Measurements from ENCODE around the gene GAREM1.
"Not testable (repeated sequence)": the region's sequence is repeated elsewhere in the genome, so short reads cannot be mapped to it uniquely, and the experiment has no call there.

Gene GAREM1

GRCh38 chr18:32470714-32471633 lies at the start of gene GAREM1:
Gene GAREM1 (minus strand): TSS chr18:32470882. CDS start chr18:32470428, 454 bp downstream.
- peak; percentile 94 for DNase-seq (ENCODE audit: low spot score in 2 of 2)
- Histone ChIP-seq H3K27me3 (ENCODE audit: low read depth) (no peaks in the 10 kb centered on the region), H3K4me1 (peaks cover 7% of the 10 kb centered on the region), H3K36me3 (replicated peaks) (no peaks in the 10 kb centered on the region), H3K9me3 (no peaks in the 10 kb centered on the region), H3K4me3 (peak within 1 kb of the TSS; percentile 63)
- in situ Hi-C loops (cut with MboI; ENCODE audit: low sequenced_read_pairs) = loop anchor here (10.0 kb wide), 1 partner anchor 186 kb away; no protein-coding TSS in a partner anchor

GRCh38 chr18:32511147-32511546 lies 40.5 kb upstream of the GAREM1 start:
- H3K36me3 ChIP-seq (replicated peaks) = no peaks in the 10 kb centered on the region

GRCh38 chr18:32509111-32509510 lies 38.4 kb upstream of the GAREM1 start:
- in situ Hi-C loops (cut with MboI; ENCODE audit: low sequenced_read_pairs) = no loop called here
- no peaks in the 10 kb centered on the region for H3K9me3 ChIP-seq
- no peaks in the 10 kb centered on the region for H3K4me1 ChIP-seq
- no peaks in the 10 kb centered on the region for H3K36me3 ChIP-seq (replicated peaks)
- H3K27me3 ChIP-seq (ENCODE audit: low read depth) = no peaks in the 10 kb centered on the region
- H3K4me3 ChIP-seq = no peak overlapping the region
- no peak for DNase-seq (ENCODE audit: low spot score in 2 of 2)

More at GRCh38 chr18:32511147-32511546, 40.5 kb upstream of the GAREM1 start:
- H3K9me3 ChIP-seq = no peaks in the 10 kb centered on the region
- no peaks in the 10 kb centered on the region for H3K27me3 ChIP-seq (ENCODE audit: low read depth)
- no peak for DNase-seq (ENCODE audit: low spot score in 2 of 2)
- no peak overlapping the region for H3K4me3 ChIP-seq
- H3K4me1 ChIP-seq = no peaks in the 10 kb centered on the region
- in situ Hi-C loops (cut with MboI; ENCODE audit: low sequenced_read_pairs) = no loop called here

GRCh38 chr18:32507093-32507492 lies 36.4 kb upstream of the GAREM1 start:
- H3K36me3 ChIP-seq (replicated peaks) = no peaks in the 10 kb centered on the region
- no peaks in the 10 kb centered on the region for H3K27me3 ChIP-seq (ENCODE audit: low read depth)
- in situ Hi-C loops (cut with MboI; ENCODE audit: low sequenced_read_pairs) = no loop called here
- H3K4me1 ChIP-seq = no peaks in the 10 kb centered on the region
- no peaks in the 10 kb centered on the region for H3K9me3 ChIP-seq
- H3K4me3 ChIP-seq = no peak overlapping the region
- DNase-seq (ENCODE audit: low spot score in 2 of 2) = no peak

GRCh38 chr18:32502014-32502413 lies 31.3 kb upstream of the GAREM1 start:
- DNase-seq (ENCODE audit: low spot score in 2 of 2) = no peak
- no peaks in the 10 kb centered on the region for H3K27me3 ChIP-seq (ENCODE audit: low read depth)
- no peaks in the 10 kb centered on the region for H3K4me1 ChIP-seq
- no peaks in the 10 kb centered on the region for H3K36me3 ChIP-seq (replicated peaks)
- no peak overlapping the region for H3K4me3 ChIP-seq
- in situ Hi-C loops (cut with MboI; ENCODE audit: low sequenced_read_pairs) = no loop called here
- no peaks in the 10 kb centered on the region; the same call in 1 of the 2 replicates for H3K9me3 ChIP-seq

- H3K4me3 ChIP-seq; in situ Hi-C loops (cut with MboI; ENCODE audit: low sequenced_read_pairs); H3K36me3 ChIP-seq (replicated peaks); H3K4me1 ChIP-seq; H3K9me3 ChIP-seq; H3K27me3 ChIP-seq (ENCODE audit: low read depth): not testable (repeated sequence)
- peak in 1 of 2 experiments; percentile 18 for DNase-seq (ENCODE audit: low spot score in 2 of 2)
Measured at GRCh38 chr18:32501242-32501641, 30.6 kb upstream of the GAREM1 start.

- no peaks in the 10 kb centered on the region for H3K4me1 ChIP-seq
- DNase-seq (ENCODE audit: low spot score in 2 of 2) = no peak
- in situ Hi-C loops (cut with MboI; ENCODE audit: low sequenced_read_pairs) = no loop called here
Measured at GRCh38 chr18:32483002-32483401, 12.3 kb upstream of the GAREM1 start.

GRCh38 chr18:32482117-32482516 lies 11.4 kb upstream of the GAREM1 start:
- H3K36me3 ChIP-seq (replicated peaks) = no peaks in the 10 kb centered on the region
- in situ Hi-C loops (cut with MboI; ENCODE audit: low sequenced_read_pairs) = no loop called here
- DNase-seq (ENCODE audit: low spot score in 2 of 2) = no peak

More at GRCh38 chr18:32483002-32483401, 12.3 kb upstream of the GAREM1 start:
- Histone ChIP-seq H3K9me3 (no peaks in the 10 kb centered on the region), H3K36me3 (replicated peaks) (no peaks in the 10 kb centered on the region), H3K4me3 (no peak overlapping the region), H3K27me3 (ENCODE audit: low read depth) (peaks cover 15% of the 10 kb centered on the region; the same call in 1 of the 2 replicates)

GRCh38 chr18:32480581-32480980 lies 9.9 kb upstream of the GAREM1 start:
- in situ Hi-C loops (cut with MboI; ENCODE audit: low sequenced_read_pairs) = no loop called here
- Histone ChIP-seq H3K4me3 (no peak overlapping the region), H3K36me3 (replicated peaks) (no peaks in the 10 kb centered on the region), H3K27me3 (ENCODE audit: low read depth) (peaks cover 9% of the 10 kb centered on the region; the same call in 1 of the 2 replicates), H3K4me1 (no peaks in the 10 kb centered on the region), H3K9me3 (no peaks in the 10 kb centered on the region)
- no peak for DNase-seq (ENCODE audit: low spot score in 2 of 2)

More at GRCh38 chr18:32482117-32482516, 11.4 kb upstream of the GAREM1 start:
- 0 out of 2 replicates have a peak, but pooled peaks cover 12% of the 10 kb centered on the region for H3K27me3 ChIP-seq (ENCODE audit: low read depth)
- no peak overlapping the region for H3K4me3 ChIP-seq
- no peaks in the 10 kb centered on the region for H3K4me1 ChIP-seq
- H3K9me3 ChIP-seq = no peaks in the 10 kb centered on the region

GRCh38 chr18:32478807-32479206 lies 8.1 kb upstream of the GAREM1 start:
- no peak for DNase-seq (ENCODE audit: low spot score in 2 of 2)
- no peak overlapping the region for H3K4me3 ChIP-seq
- peaks cover 9% of the 10 kb centered on the region; the same call in 1 of the 2 replicates for H3K27me3 ChIP-seq (ENCODE audit: low read depth)
- in situ Hi-C loops (cut with MboI; ENCODE audit: low sequenced_read_pairs) = loop anchor here (10.0 kb wide), 1 partner anchor 194 kb away; no protein-coding TSS in a partner anchor
- no peaks in the 10 kb centered on the region for H3K4me1 ChIP-seq
- H3K36me3 ChIP-seq (replicated peaks) = no peaks in the 10 kb centered on the region
- no peaks in the 10 kb centered on the region for H3K9me3 ChIP-seq

GRCh38 chr18:32478317-32478716 lies 7.6 kb upstream of the GAREM1 start:
- Histone ChIP-seq H3K4me1 (no peaks in the 10 kb centered on the region), H3K4me3 (no peak overlapping the region), H3K27me3 (ENCODE audit: low read depth) (peaks cover 9% of the 10 kb centered on the region; the same call in 1 of the 2 replicates), H3K9me3 (no peaks in the 10 kb centered on the region), H3K36me3 (replicated peaks) (no peaks in the 10 kb centered on the region)
- in situ Hi-C loops (cut with MboI; ENCODE audit: low sequenced_read_pairs) = loop anchor here (10.0 kb wide), 1 partner anchor 194 kb away; no protein-coding TSS in a partner anchor
- no peak for DNase-seq (ENCODE audit: low spot score in 2 of 2)

- H3K27me3 ChIP-seq (ENCODE audit: low read depth) = peaks cover 9% of the 10 kb centered on the region; the same call in 1 of the 2 replicates
- H3K4me1 ChIP-seq = peaks cover 3% of the 10 kb centered on the region; the same call in 1 of the 2 replicates
- no peaks in the 10 kb centered on the region for H3K36me3 ChIP-seq (replicated peaks)
- in situ Hi-C loops (cut with MboI; ENCODE audit: low sequenced_read_pairs) = loop anchor here (10.0 kb wide), 1 partner anchor 191 kb away; no protein-coding TSS in a partner anchor
- DNase-seq (ENCODE audit: low spot score in 2 of 2) = no peak
- no peak overlapping the region for H3K4me3 ChIP-seq
- H3K9me3 ChIP-seq = no peaks in the 10 kb centered on the region
Measured at GRCh38 chr18:32476106-32476505, 5.4 kb upstream of the GAREM1 start.

- not testable (repeated sequence) for DNase-seq (ENCODE audit: low spot score in 2 of 2); H3K4me3 ChIP-seq; H3K27me3 ChIP-seq (ENCODE audit: low read depth); H3K36me3 ChIP-seq (replicated peaks); H3K9me3 ChIP-seq; H3K4me1 ChIP-seq
- in situ Hi-C loops (cut with MboI; ENCODE audit: low sequenced_read_pairs) = loop anchor here (10.0 kb wide), 1 partner anchor 190 kb away; no protein-coding TSS in a partner anchor
Measured at GRCh38 chr18:32475069-32475468, 4.4 kb upstream of the GAREM1 start.

- in situ Hi-C loops (cut with MboI; ENCODE audit: low sequenced_read_pairs) = loop anchor here (10.0 kb wide), 1 partner anchor 189 kb away; no protein-coding TSS in a partner anchor
- H3K4me1 ChIP-seq = peaks cover 7% of the 10 kb centered on the region
- H3K4me3 ChIP-seq = no peak overlapping the region
- H3K36me3 ChIP-seq (replicated peaks) = no peaks in the 10 kb centered on the region
- H3K9me3 ChIP-seq = no peaks in the 10 kb centered on the region
- no peak for DNase-seq (ENCODE audit: low spot score in 2 of 2)
- H3K27me3 ChIP-seq (ENCODE audit: low read depth) = no peaks in the 10 kb centered on the region; the same call in 1 of the 2 replicates
Measured at GRCh38 chr18:32473325-32473724, 2.6 kb upstream of the GAREM1 start.
